Stimulated activated CD8-positive, alpha-beta memory T cell treated with anti-CD3 and anti-CD28 coated beads, Interleukin-15, amount 100 ng/mL, for 48 hours (primary cell): ENCODE data around the gene SUCLG2.
"Not testable (repeated sequence)": the region's sequence is repeated elsewhere in the genome, so short reads cannot be mapped to it uniquely, and the experiment has no call there.

Experiments used
- DNase-seq, 2 donors: peaks; one replicate each; pipeline ENCODE4 v3.0.0-alpha.2; 2020; ENCODE audit warnings: low read depth in 2 of 2

The SUCLG2 gene

DNA sequence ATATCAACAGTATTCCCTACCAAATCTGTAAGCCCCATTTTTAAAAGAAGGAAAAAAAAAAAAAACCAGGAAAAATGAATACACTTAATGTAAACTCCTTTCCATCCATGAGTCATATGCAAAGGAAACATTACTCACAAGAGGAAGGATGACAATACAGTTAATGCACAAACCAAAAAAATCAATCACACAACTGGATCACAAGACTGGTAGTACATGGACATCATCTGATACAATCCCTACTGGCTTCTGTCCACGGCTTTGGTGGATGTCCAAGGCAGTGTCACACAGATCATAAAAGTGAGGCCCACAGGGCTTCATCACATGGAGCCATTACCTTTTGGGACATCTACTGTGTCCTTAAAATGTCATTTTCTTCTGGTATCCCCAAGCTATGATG is 44.0 kb downstream of the SUCLG2 start:
- no peak for DNase-seq

DNA sequence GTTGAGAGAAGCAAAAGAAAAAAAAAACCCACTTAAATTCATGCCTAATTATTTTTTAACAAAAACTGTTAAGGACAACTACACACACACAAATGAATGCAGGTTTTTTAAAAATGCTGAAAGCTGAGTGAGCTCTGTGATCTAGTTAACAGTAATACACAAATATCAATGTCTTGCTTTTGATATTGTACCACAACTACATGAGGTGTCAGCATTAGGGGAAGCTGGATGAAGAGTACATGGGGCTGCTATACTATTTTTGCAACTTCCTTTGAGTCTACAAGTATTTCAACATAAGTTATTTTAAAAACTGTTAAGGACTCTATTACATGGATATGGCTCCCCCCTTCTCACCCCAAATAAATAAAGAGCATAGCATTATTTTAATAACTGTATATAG is 44.7 kb downstream of the SUCLG2 start:
- DNase-seq = no peak

DNA sequence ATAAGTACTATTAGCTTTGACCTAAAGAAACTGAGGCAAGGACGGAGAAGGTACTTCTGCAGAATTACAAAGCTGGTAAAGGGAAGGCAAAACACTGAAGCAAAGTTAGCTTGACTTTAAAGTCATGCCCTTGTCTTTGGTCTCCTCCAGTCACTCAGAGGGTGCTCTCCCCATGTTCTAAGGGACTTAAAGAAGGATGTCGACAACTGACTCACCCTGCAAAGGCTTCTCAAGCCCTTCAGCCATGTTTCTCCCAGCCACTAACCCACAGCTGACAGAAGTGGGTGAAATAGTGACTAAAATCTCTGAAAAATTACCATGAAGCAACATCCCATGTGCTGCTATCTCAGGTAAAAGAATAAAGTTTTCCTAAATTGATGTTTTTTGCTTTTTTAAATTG is 46.4 kb downstream of the SUCLG2 start:
- DNase-seq = no peak

DNA sequence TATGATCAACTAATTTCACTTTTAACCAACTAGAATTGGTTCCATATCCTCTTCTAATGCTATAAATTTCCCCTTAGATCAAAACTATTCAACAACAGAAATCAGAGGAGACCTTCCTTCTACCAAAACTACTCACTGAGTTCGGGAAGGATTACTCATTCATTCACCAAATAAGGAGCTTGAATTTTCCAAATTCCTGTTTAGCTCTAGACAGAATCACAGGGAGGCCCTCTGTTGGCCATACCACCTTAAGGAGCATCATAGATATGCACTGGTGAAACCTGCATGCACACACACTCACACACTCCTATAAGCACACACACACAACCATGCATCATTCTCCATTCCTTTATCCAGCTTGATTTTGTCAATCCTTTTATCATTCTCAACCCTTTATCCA is 49.0 kb downstream of the SUCLG2 start:
- DNase-seq = no peak

DNA sequence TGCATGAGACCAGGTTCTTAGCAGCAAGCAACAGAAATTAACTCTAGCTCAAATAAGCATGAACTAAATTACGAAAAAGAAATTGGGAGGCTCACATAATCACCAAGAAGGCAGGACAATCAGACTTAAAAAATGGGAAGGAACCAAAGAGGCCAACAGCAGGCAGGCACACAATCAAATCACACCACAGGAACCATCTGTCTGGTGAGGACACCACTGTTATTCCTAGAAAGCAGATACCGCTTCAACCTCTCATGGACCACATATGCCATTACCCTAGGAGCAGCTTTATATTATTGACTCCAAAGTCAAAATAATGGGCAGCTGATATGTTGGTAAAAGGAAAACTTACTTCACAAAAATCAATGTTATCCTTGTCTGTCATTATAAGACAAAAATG is 51.6 kb downstream of the SUCLG2 start:
- DNase-seq = no peak

DNA sequence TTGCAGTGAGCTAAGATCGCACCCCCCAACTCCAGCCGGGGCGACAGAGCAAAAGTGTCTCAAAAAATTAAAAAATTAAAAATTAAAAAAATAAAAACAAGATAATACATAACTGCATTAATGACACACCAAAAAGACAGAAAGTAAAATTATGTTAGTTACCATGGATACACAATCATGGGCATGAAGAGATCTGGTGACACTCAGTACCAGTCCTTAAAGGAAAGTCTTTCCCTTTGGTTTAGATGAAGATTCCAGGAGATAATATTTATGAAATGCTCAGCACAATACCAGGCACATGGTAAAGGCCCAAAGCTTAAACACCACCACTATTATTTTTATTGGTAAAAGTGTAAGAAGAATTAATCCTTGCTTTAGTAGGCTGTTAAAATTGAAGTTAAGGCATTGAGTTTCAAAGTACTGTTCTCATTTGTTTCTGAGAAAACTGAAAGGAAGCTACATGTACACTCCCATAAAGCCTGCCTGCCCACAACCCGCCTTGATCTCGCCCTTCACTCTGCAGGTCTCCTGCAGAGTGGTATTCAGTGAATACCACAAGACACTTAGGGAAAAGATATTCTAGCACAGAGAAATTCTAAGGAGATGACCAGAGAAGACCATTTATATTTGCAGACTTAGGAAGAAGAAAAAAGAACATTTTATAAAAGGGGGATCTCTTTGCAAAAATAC is 52.3 kb downstream of the SUCLG2 start:
- no peak for DNase-seq

DNA sequence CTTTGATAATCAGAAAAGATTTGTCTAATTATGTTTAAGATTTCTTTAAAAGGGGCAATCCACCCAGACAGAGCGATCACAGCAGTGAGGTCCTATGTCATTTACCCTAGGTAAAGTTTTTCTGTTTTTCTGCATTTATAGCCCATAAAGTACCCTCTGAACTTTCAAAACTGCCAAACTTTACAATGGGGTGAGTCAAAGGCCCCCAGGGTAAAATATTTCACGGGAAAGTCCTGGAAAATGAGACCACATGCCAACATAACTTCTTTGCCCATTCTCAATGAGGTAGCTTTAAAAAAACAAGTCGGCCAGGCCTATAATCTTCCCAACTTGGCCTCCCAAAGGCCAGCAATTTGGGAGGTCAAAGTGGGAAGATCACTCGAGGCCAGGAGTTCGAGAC is 53.0 kb downstream of the SUCLG2 start:
- no peak for DNase-seq

DNA sequence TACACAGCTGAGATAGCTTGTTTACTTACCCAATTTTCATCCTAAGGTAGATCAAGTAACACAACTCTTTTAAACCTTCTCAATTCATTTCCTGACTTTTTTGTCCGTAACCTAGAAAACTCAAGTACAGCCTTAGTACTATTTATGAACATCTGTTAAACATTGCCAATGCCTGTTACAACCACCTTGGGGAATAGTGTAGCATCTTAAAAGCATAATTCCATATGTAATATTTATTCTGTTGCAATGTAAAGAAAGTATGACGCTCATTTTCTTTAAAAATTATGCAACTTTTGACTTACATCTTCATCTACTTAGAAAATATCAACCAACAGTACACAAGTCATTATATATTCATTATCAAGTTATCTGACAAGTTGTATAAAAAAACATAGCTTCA is 54.6 kb downstream of the SUCLG2 start:
- no peak for DNase-seq

DNA sequence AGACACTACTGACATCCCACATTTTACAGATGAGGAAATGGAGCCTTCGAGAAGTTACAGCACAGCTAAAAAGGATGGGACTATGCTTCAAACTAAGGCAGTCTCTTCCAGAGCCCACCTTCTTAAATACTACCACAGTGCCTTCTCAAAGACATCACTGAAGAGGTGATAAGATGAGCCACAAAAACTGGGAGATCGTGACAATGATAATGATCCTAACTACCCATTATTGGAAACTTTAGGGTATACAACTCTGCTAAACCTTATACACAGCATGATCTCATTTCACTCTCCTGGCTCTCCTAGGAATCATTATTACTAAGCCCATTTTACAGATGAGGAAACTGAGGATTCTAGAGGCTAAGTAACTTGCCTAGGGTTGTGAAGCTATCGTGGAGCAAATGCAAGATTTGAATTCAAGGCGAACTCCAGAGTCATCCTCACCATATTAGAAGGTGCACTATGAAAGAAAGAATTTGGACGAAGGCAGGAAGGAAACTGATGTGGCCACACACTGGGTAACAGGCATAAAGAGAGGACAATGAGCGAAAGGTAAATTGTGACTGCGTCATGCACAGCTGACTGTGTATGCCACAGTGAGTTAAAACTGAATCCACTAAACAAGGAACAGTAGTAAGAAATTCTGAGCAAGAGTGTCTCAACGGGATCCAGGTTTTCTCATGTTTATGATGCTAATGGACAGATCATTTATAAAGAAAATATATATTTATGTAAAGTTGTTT is 55.4 kb downstream of the SUCLG2 start:
- no peak for DNase-seq

DNA sequence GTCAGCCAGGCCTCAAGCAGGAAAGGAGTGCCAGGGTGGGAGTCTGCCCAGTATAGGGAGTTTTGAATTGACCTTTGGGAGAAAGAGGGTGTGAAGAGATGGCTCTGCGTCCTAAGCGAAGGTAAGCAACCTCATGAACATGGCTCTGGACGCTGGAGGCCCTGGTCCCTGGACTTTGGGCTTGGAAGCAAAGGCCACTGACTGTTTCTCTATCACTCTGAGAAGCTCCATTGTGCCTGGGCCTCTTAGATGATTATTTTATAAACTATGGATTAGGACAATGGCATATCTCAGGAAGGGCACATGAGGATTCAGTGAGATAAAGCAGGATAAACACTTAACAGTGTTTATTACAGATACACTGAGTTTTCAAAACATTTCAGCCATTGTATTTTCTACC is 59.0 kb downstream of the SUCLG2 start:
- no peak for DNase-seq

DNA sequence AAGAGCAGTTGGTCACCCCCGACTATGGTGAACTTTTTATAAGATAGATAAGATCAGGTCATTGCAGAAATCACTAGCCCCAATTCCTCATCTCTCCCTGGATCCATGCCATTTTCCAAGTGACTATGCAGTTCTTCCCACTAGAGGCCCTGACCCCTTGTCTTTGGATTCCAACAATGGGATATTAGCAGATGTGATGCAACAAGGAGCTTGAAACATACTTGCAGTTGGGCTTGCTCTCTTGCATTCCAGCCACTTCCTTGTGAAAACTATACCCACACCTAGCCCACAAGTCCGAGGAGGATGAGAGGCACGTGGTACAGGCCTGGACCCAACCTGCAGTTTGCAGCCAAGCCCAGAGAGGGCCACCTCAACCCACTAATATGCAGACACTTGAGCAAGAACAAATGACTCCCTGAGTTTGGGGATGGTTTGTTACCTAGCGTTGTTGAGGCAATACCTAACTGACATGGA is 60.6 kb downstream of the SUCLG2 start:
- DNase-seq = no peak

DNA sequence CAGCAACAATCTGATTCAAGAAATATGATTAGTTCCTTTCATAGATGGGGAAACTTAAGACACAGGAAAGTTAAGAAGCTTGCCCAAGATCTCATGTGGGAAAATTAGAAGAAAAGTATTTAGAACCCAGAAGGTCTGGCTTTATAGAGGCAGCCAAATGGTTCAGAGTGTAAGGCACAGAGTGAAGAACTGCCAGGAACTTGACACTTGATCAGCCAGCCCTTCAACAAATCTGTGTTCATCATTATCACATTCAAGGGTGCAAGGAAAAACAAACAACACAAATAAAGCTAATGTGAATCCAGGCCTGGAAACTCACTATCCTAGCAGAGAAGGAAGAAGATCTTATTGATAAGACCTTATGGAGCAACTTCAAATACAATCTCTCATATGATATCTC is 62.4 kb downstream of the SUCLG2 start:
- DNase-seq = no peak

DNA sequence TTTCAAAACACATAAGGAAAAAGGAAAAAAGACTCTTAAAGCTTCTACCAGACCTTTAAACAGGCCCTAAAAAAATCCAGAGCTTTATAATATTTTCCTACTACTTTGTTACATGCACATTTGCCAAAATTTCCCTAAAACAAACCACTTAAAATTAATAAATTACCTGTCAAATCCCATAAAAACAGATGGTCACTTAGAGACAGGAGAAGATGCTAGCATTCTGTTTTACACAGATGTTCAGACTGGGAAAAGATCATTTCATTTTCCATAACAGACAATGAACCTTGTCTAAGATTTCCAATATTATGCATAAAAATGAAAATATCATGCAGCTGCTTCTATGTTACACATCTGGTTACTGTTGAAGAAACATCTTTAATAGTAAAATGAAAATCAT is 66.6 kb downstream of the SUCLG2 start:
- no peak for DNase-seq

DNA sequence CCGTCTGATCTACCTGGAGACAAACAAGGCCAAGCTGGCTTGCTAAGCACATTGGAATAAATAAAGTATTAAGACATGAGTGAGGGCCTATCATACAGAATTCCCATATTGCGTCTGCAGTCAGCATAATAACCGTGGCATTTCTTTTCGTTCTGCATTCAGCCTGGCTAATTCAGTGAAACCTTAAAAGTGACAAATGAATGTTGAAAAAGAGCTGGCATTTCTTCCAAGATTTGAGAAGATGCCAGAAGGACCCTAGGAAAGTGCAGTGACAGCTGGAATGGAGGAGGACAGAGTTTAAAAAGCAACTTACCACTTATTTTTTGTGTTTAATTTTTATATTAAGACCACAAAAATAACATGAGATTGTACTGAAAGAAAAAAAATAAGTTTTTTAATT is 67.1 kb downstream of the SUCLG2 start:
- DNase-seq = no peak

DNA sequence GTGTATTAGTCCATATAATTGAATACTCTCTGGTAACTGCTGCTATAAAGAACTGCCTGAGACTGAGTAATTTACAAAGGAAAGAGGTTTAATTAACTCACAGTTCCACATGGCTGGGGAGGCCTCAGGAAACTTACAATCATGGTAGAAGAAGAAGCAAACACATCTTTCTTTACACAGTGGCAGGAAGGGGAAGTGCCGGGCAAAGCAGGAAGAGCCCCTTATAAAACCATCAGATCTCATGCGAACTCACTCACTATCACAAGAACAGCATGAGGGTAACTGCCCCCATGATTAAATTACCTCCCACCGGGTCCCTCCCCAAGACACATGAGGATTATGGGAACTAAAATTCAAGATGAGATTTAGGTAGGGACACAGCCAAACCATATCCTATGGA is 69.8 kb downstream of the SUCLG2 start:
- not testable (repeated sequence) for DNase-seq

DNA sequence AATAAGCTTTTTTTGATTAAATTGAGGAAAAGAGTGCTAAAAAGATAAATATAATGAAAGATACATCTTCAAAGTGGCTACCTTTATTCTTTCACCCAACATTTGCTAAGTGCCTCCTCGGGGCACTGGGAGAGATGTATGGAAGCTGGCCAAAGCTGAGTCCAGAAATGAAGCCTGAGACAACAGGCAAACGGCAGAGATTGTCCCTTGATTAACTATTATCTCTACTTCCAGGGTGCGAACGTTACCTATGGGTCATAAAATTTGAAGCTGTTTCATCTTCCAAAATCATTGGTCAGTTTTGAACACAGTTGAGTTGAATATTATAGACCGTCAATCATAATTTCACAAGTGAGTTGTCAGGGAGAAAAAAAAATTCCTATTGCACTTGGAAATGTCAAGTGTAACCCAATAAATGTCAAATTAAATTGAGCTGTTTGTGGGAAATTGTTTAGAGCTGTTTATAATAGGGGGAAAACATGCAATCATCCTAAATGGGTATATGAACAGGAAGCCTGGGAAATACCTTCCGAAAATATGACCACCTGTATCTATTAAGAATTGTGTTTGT is 73.9 kb downstream of the SUCLG2 start:
- DNase-seq = no peak

DNA sequence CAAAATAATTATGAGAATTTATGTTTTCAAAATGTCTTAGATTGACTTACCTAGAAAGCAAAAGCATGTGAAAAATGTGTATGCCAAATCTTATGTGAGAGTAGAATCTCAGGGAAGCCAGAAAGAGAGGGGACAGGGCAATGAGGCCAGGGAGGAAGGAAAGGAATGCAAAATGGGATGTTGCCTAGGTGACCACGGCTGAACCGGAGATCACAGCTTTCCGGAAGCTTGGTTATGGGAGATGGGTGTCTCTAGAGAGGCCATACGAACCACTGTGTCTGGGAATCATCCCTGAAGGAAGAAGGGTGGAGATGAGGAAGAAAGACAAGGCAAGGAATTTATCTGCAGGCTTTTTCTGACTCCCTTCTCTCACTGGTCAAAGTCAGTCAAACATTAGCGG is 76.0 kb downstream of the SUCLG2 start:
- DNase-seq = no peak

DNA sequence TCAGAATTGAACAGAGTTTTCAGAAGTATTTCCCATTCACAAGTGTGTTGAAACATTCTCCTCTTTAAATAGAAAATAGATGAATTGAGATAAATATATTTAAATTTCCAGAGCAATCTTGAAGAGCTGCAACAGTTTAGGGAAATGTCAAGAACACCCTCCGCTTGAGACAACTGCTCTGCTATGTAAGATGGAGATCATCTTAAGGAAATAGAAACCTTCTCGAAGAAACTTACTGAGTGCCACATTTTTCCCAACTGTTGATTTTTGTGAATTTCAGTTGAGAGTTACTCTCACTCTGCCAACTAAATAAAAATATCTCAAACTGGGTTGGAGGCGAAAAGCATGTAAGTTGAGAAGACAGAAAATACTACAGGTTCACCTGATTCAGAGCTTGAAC is 78.0 kb downstream of the SUCLG2 start:
- no peak for DNase-seq

DNA sequence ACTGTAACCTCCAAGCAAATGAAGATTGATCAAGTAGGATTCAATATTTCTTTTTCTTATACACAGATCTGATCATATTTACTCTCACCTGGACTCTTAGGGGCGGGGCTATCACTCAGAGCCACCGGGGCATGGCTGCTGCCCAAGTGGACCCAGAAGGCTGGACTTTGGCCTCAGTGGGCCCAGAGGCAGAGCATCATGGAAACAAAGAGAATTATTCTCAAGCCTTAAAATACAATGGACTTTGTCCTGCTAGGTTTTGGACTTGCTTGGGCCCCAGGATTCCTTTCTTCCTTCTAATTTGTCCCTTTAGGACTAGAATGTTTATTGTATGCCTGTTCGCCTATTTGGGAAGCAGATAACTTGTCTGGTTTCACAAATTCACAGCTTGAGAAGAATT is 85.1 kb downstream of the SUCLG2 start:
- DNase-seq = no peak

DNA sequence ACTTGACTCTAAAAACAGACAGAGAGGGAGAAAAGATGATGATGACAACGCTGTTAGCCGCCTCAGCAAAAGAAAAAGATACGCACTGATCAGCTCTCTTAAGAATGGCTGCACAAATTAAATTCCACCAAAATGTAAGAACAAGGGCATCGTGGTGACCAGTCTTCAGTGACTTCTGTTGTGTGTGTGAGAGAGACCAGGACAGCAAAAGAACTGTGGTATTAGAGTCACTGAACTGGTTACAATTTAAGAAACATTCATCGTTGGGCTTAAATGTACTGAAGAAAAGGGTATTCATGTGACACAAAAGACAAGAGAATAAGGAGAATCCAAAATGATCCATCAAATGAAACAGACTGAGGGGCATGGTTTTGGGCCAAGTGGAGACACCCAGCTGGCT is 86.5 kb downstream of the SUCLG2 start:
- no peak for DNase-seq

DNA sequence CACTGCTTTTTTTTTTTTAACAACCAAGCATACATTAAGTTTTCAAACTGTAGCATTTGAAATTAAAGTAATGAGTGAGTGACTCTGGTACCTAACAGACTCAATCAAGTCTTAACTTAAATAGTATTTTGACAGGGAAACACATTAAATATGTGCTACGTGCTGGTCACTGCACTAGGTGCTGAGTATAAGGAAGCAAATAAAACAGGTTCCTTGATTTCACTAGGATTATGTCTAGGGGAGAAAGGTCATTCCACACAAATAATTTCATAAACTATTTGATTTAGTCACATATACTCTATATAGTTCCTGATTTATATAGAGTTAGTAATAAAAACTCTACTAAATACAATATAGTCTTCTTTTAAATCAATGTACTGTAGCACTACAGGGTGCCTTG is 89.4 kb downstream of the SUCLG2 start:
- no peak for DNase-seq

DNA sequence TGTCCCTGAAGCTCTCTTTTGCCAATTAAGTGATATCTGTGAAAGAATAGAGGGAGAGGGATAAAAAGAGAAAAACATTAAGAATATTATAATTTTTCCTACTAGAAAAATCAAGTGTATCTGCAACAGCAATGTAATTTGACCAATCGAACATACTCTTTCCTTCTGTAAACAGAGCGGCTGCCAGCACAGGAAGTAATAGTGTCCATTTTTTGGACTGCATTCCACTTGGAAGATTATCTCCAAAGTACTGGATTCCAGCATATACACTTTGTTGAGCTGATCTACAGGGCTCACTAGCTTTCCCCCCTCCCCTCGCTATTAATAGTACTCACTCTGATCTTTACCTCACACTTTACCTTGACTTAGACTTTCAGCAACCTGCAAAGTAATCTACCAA is 90.4 kb downstream of the SUCLG2 start:
- DNase-seq = no peak

DNA sequence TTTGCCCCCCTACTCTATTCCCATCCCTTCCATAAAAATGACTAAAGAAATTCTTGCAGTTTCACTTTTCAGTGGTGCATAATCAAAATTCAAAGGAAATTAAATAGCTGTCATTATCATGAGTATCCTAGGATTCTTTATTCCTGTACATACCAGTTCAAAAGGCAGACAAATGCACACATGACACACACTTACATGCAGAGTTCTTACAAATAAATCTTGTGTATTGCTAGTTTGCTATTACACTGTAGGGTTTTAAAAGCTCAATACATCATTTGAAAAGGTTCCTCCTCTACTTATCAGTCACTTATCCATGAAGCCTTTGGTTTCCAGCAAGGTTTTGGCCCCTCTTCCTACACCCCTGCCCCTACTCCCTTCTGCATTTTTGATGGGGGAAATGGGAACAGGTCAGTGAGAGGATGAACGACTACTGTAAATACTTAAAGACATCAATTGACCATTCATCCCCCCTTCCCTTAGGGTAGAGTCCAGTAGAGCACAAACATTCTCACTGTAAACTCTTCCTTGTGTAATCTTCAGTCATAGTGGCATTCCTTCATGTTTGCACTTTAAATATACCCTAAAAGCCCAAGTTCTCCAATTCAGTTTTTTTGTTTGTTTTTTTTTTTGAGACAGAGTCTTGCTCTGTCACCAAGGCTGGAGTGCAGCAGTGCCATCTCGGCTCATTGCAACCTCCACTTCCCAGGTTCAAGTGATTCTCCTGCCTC is 92.6 kb downstream of the SUCLG2 start:
- DNase-seq = no peak
